ENCODE results near the gene CXCL12.

The CXCL12 gene

DNA sequence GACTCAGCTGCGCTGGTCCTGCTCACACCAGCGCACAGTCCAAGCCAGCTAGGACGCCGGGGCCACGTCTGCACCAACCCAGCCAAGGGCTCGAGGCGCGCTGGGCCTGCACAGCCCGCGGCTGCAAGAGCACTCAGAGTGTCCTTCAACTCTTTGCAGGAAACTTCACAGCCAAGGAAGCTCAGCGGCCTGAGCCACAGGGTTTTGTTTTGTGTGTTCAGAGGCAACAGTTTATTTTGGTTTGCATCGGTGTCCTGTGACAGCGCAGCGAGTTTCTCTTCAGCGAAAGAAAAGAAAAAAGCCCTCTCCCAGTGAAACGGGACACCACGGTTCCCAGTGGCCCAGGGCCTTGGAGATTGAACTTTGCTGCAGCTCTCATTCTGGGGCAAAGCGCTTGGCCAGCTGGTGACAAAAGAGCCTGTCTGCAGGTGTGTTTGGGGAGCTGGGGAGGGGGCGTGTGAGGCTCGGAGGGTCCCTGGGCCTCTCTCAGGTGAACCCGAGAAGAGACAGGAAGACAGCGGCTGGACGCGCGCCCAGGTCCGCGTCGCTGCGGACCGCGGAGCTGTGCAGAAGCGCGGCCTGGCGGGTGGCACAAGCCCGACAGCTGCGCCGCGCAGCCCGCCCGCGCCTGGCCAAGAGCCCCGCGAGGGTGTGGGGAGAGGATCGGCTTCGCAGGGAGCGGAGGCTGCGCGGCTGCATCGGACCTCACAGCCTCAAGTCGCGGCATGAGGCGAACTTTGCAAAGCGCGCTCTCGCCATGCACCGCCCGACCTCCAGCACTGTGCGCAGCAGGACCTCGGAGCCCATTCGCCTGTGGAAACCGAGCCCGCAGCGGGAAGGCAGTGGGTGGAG lies 922 bp downstream of the CXCL12 start:
- no peak for DNase-seq

GRCh38 chr10:44382981-44383748 lies 1.7 kb downstream of the CXCL12 start:
- DNase-seq: no peak

DNA sequence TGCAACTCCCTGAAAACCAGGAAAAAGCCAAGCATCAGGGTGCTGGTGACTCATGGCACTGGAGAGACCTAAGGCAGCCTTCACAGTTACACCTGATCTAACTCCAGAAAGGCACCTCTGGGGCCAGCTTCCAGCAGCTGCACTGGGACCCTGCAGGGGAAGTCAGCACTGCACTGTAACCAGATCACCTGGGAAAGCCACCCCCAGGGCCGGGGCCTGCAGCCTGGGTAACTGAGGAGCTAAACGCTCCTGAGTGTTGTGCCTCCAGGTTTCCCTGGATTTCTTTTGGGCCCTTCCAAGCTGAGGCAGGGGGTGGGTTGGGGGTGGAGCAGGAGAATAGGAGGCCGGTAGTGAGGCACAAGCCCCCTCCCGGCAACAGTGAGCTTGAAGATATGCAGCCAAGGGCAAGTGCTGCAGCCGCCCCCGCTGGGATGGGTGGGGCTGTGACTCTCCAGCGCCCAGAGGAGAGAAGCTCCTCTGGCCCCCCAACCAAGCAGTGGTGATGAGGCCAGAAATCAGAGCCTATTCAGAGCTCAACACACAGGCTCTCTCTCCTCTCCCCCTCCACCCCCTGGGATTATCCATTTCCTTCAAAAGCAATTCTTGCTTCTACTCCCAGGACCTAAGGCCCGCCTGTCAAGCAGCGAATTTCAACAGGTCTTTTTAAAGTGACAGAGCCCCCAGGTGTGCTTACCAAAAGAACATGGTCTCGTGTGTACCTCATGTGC lies 2.6 kb downstream of the CXCL12 start:
- DNase-seq: no peak

DNA sequence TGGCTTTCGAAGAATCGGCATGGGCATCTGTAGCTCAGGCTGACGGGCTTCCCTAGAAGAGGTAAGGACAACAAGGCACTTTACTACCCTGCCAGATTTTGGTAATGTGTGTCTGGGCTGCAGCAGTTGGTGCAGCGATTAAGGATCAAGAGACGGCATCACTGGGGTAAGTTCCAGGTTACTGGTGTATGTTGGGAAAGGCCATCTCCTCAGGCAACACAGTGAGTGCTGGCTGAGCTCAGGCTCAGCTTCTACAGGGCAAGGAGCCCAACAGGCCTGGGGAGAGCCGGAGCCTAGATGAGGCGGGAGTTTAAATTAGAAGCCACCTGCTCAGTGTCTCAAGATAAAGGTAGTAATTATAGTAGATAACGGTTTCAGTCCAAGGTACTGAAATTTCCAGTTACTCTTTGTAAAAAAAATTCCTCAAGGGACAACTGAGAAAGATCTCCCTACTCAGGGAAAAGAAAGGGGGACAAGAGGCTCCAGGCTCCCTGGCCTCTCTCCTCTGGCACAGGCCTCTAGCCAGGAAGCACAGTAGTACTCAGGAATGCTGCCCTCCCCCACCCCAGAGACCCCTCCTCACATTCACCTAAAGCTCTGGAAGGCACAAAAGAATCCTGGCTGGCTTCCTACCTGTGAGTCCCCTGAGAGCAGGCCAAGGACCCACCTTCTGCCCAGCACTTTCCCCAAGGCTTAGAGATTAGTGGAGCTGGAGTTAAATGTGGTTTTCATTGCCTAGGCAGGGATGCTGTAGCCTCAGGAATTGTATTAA lies 3.9 kb downstream of the CXCL12 start:
- DNase-seq: no peak

DNA sequence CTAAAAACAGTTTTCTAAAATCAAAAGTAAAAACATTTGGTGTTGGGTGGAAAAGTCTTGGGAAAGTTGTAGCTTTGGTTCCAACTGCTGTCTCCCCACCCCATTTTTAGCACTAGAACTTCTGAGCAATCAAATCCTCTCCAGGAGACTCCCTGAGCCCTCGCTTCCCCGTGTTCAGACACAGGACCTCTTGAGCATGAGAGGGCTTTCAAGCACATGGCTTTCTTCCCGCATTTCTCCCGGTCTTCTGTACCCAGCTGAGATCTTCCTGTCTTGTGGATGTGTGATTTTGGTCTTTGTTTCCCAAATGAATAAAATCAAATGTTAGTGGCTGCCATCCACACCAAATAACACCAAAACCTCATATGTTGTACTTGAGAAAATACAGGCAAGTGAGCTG lies 5.0 kb downstream of the CXCL12 start:
- no peak for DNase-seq

GRCh38 chr10:44378626-44379025 lies 6.3 kb downstream of the CXCL12 start:
- no peak for DNase-seq

DNA sequence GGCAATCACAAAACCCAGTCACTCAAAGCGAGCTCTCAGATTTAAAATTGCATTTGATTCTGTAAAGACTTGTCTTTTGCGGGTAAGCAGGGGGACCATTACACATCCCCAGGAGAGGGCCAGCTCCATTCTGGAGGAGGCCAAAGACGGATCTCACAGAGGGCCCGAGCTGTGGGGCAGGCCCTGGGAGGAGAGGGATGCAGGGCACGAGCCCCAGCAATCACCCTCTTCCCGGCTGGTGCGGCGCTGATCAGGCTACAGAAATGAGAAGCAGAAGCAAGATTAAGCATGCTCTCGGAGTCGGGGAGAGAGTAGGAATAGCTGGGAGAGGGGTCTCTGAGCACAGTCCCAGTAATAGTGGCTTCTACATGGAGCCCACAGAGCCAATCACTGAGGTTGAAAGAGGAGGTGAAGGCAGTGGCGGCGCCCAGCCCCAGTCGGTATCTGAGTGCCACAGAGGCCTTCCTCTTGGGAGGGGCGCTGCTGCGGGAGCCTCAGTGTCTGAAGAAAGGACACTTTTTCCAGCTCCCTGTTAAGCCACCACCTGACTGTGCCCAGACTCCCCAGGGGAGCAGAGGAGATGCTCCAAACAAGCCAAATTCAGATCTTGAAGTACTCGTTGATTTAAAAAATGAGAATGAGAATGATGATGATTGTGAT lies 7.1 kb downstream of the CXCL12 start:
- DNase-seq: no peak

GRCh38 chr10:44376472-44377099 lies 8.3 kb downstream of the CXCL12 start:
- no peak for DNase-seq

- no peak for DNase-seq
Measured at GRCh38 chr10:44374155-44374554, 10.7 kb downstream of the CXCL12 start.

GRCh38 chr10:44373341-44373995 lies 11.4 kb downstream of the CXCL12 start:
- DNase-seq: no peak

DNA sequence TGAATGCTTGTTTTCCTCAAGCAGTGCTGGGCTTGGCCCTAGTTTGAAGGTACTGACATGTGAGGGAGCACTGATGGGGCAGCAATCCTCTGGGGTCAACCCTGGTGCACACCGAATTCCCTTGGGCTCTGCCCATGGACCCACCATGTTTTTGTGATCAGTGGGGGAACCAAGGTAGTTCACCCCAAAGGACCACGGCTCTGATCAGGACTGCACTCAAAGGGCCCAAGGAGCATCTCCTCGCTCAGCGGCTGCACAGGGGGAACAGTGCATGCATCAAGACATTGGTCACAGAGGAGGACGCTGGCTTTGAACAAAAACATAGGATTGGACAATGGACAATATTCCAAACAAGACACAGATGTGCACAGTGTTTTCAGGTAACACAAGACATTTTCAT lies 12.7 kb downstream of the CXCL12 start:
- no peak for DNase-seq

DNA sequence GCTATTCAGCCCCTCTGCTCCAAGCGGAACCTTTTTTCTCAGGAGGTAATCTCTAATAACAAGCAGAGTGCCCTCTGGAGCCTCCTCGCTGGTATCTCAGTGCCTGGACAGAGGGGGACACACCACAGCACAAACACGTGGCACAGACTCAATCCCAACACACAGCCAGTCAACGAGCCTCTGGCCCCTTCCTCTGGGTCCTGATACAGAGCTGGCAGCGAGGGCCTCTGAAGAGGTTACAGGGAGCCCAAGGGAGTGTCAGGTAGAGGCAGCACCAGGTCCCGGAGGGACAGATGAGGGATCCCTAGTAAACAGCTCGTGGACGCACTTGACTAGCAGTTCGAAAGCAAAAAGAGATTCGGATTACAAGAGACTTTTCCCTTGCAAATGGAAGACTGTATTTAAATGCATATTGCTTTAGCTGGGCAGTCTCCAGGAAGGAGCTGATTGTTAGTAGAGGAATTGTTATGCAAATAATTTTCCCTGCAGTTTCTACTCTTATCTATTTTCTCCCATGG lies 14.1 kb downstream of the CXCL12 start:
- no peak for DNase-seq

- no peak for DNase-seq
Measured at GRCh38 chr10:44369854-44370253, 15.0 kb downstream of the CXCL12 start.

- DNase-seq: no peak
Measured at GRCh38 chr10:44369296-44369695, 15.6 kb downstream of the CXCL12 start.

DNA sequence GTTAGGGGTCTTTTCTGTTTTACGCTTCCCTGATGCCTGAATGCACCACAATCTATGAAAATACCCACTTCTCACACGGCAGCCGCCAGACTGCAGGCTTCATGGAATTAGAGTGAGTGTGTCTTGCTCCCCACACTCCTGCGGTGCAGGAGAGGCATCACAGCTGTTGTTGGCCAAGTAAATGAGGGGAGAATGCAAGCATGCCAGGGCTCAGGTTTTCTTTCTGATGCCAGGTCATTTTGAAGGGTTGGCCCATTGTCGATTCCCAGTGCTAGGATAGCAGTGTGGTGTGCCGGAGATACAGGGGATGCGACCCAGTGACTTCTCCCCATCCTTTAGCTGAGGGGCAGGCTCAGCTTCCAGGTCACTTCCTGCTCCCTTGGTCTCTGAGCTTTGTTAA lies 16.3 kb downstream of the CXCL12 start:
- DNase-seq: no peak

DNA sequence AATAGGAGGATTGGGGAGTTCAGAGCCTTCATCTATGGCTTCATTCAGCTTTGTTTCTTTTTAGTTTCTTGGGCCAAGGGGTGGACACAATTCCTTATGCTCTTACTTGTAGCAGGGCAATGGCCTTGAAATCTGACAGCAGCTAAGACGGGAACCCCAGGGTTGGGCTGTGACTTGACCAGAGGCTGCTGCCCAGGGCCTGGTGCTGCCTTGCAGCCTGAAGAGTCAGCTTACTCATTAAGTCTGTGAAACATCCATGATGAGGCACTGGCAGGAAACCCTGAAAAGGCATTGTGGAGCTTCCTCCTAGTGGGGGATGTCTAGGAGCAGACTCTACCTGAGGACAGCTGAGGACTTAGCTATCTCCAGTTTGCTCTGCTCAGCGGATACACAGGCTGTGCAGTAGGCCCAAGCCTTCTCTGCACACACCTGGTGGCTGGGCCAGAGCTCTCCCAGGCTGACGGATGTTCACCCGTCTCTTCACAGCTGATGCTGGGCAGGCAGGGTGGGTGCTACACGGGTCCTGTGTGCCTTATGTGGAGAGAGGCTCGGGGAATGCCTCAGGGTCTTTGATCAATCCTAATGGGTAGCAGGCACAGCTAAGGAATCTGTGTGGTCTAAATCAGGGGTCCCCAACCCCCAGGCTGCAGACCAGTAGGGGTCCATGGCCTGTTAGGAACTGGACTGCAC lies 17.8 kb downstream of the CXCL12 start:
- no peak for DNase-seq

- no peak for DNase-seq
Measured at GRCh38 chr10:44364566-44364965, 20.3 kb downstream of the CXCL12 start.

- no peak for DNase-seq
Measured at GRCh38 chr10:44363716-44364115, 21.2 kb downstream of the CXCL12 start.

DNA sequence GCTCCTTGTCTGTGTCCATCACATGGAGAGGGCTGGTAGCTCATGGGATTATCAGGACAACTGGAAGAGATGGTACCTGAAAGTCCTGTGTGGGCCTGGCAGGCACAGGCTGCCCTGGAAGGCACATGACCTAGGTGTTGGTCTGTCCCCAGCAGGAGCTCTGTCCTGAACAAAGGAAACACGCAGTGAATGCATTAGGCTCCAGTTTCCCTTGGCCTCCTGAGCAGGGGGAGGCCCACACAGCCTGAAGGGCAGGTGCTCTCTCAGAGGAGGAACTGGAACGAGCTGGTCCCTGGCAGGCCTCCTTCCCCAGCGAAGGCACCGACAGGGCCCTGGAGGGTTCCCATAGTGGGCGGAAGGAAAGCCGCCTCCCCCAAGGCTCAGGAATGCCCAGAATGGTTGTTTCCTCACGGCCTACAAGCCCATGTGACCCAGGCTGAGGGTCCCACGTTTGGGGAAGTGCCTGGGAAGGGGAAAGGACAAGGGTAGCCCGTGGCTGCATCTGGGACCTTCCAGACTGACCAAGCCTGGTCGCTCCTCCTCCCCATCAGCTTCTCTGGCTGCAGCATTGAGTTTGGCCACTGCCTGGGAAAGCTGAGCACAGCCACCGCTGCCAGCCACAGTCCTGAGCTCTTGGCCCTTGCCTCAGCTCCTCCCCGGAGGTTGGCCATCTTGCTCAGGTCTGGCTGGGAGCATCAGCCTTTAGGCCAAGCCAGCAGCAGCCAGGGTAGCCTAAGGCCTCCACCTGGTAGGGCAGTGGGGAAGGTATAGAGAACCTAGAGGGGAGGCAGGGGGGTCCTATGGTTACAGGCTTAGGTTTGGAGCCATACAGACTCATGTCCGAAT lies 21.8 kb downstream of the CXCL12 start:
- no peak for DNase-seq

Measured in cerebellar nuclear complex (tissue), 1 donor.